Right lobe of liver (tissue), 6 donors: ENCODE results near the gene SYT14. TPM values are rescaled to one million over a fixed set of nuclear protein-coding genes. Genes with fewer than 3 reads are reported as not detected.
"Not testable (repeated sequence)": the region's sequence is repeated elsewhere in the genome, so short reads cannot be mapped to it uniquely, and the experiment has no call there.

Experiments
- ATAC-seq, 4 donors: fragments of 200-7000 bp; cut with Tn5 transposase; one replicate each; pipeline ENCODE4 v1.9.1; 2020; ENCODE audit warnings: mild to moderate bottlenecking in 4 of 4, moderate library complexity in 4 of 4
- DNase-seq, 3 donors: peaks; one replicate each; pipeline ENCODE4 v3.0.0-alpha.2; 2020
- H3K27ac ChIP-seq, 3 donors: fragments of 200-600 bp; one replicate each; pipeline ENCODE4 v1.8.0; 2022
- H3K27me3 ChIP-seq, 2 donors: fragments of 200-600 bp; one replicate each; pipeline ENCODE4 v1.8.0; 2022
- H3K36me3 ChIP-seq, 4 donors: fragments of 200-600 bp; sonication (generic) in 1 of 4; one replicate each; pipeline versions ENCODE4 v1.5.1 to v1.8.0; 2017 to 2022; ENCODE audit warnings: control low read depth in 1 of 4
- H3K4me1 ChIP-seq, 4 donors: fragments of 200-600 bp; sonication (generic) in 1 of 4; one replicate each; pipeline versions ENCODE4 v1.5.1 to v1.8.0; 2017 to 2022; ENCODE audit warnings: control low read depth in 1 of 4
- H3K4me3 ChIP-seq, 3 donors: fragments of 200-600 bp; one replicate each; pipeline ENCODE4 v1.8.0; 2022
- H3K9me3 ChIP-seq, 4 donors: fragments of 200-600 bp; sonication (generic) in 1 of 4; one replicate each; pipeline versions ENCODE4 v1.5.1 to v1.8.0; 2017 to 2022; ENCODE audit warnings: control low read depth in 1 of 4
- CTCF ChIP-seq, 4 donors: fragments of 200-600 bp in 3 of 4; fragments of 450-650 bp in 1 of 4; IDR thresholded peaks; one replicate each; pipeline versions ENCODE4 v1.5.1 to v1.8.0; 2016 to 2022; ENCODE audit warnings: antibody characterized with exemption in 4 of 4, mild to moderate bottlenecking in 2 of 4
- POLR2A ChIP-seq: fragments of 450-650 bp; IDR thresholded peaks from one replicate; pipeline ENCODE4 v1.6.1; 2017; ENCODE audit warnings: antibody characterized with exemption, mild to moderate bottlenecking
- WGBS: methylation state at CpG from one replicate; pipeline ENCODE4 v1.1.6; 2018; ENCODE audit warnings: low coverage, low lambda C conversion rate; ENCODE audit not compliant: insufficient coverage; ENCODE audit errors: missing lambda C conversion rate; 5-methylcytosine and 5-hydroxymethylcytosine counted together
- intact Hi-C, 2 donors: fragments of 100-400 bp; cut with DNase I; formaldehyde crosslinking; loops; one replicate each; pipeline versions ENCODE4 v1.11.2 to v1.14.1; 2022
- total RNA-seq, 6 experiments: library from RNA; depleted of rRNA in 2 of 6; stranded (reverse); fragments of >200 nt in 2 of 6; fragmentation: NEBNext Ultra II Directional in 3 of 6; extraction: Animal tissue kit (Norgen Biotek cat#: 25700) in 3 of 6; gene quantifications; one replicate each; pipeline versions ENCODE4 v1.1.0 to v1.2.4, GENCODE V29; 2016 to 2023
- donor health status: DM: no; HTN: yes; CAD: no.
- donor health status: DM: no; HTN: no; CAD: no.
- donor health status: DM: no; HTN: no; CAD: no.
- donor health status: DM: no; HTN: yes; CAD: no.
- donor health status: DM: no; HTN: yes; CAD: no.

The SYT14 gene
- total RNA-seq, 6 experiments from 2014 or later: not detected

- H3K27ac ChIP-seq: no peak overlapping the region
- H3K4me3 ChIP-seq: no peak overlapping the region
- no peaks in the 10 kb centered on the region for H3K36me3 ChIP-seq
- no peaks in the 10 kb centered on the region for H3K4me1 ChIP-seq
- H3K27me3 ChIP-seq: peaks cover 0 to 5% of the 10 kb centered on the region in 2 donors
- no peak for TF ChIP-seq CTCF (IDR thresholded peaks at IDR 0.05)
- TF ChIP-seq POLR2A: no peak
- DNase-seq (no peak), ATAC-seq (no peak)
- 49% methylated on average over 7 of the region's 7 CpGs for WGBS
- intact Hi-C loops: no loop called here
- H3K9me3 ChIP-seq: no peaks in the 10 kb centered on the region
Observed at GRCh38 chr1:210170220-210170619, 232.2 kb downstream of the SYT14 start.

GRCh38 chr1:210174133-210174532 lies 236.1 kb downstream of the SYT14 start:
- DNase-seq (no peak), ATAC-seq (no peak)
- no peak overlapping the region for H3K4me3 ChIP-seq
- TF ChIP-seq POLR2A: no peak
- no peak for TF ChIP-seq CTCF (IDR thresholded peaks at IDR 0.05)
- intact Hi-C loops: no loop called here
- H3K4me1 ChIP-seq: no peaks in the 10 kb centered on the region
- H3K36me3 ChIP-seq: no peaks in the 10 kb centered on the region
- no peak overlapping the region for H3K27ac ChIP-seq
- 83% methylated on average over 6 of the region's 8 CpGs for WGBS
- H3K27me3 ChIP-seq: peaks cover 0 to 5% of the 10 kb centered on the region in 2 donors
- H3K9me3 ChIP-seq: no peaks in the 10 kb centered on the region

GRCh38 chr1:210185063-210185462 lies 247.0 kb downstream of the SYT14 start:
- intact Hi-C loops: no loop called here
- no peak overlapping the region for H3K4me3 ChIP-seq
- H3K9me3 ChIP-seq: no peaks in the 10 kb centered on the region
- H3K27ac ChIP-seq: no peak overlapping the region
- no peaks in the 10 kb centered on the region for H3K27me3 ChIP-seq
- DNase-seq: no peak
- no peaks in the 10 kb centered on the region for H3K4me1 ChIP-seq
- WGBS: 41% methylated on average over 2 of the region's 2 CpGs
- no peaks in the 10 kb centered on the region for H3K36me3 ChIP-seq
- TF ChIP-seq POLR2A (no peak), CTCF (IDR thresholded peaks at IDR 0.05) (no peak)
- no peak for ATAC-seq

GRCh38 chr1:210187849-210188606 lies 250.0 kb downstream of the SYT14 start:
- ATAC-seq, H3K36me3 ChIP-seq, intact Hi-C loops, H3K27ac ChIP-seq, H3K27me3 ChIP-seq, H3K9me3 ChIP-seq, DNase-seq, H3K4me1 ChIP-seq, H3K4me3 ChIP-seq: not testable (repeated sequence)
- WGBS: 76% methylated on average over 18 of the region's 18 CpGs

GRCh38 chr1:210189426-210189825 lies 251.4 kb downstream of the SYT14 start:
- intact Hi-C loops: no loop called here
- Histone ChIP-seq H3K27ac (no peak overlapping the region), H3K4me1 (no peaks in the 10 kb centered on the region), H3K36me3 (no peaks in the 10 kb centered on the region), H3K4me3 (no peak overlapping the region), H3K9me3 (no peaks in the 10 kb centered on the region), H3K27me3 (no peaks in the 10 kb centered on the region)
- no CpG with 5 or more reads among the region's 7 CpGs for WGBS
- TF ChIP-seq POLR2A (no peak), CTCF (IDR thresholded peaks at IDR 0.05) (no peak)
- DNase-seq: no peak
- ATAC-seq: no peak
